ENCODE measurements around the gene SOD2. TPM values are rescaled to one million over a fixed set of nuclear protein-coding genes. Genes with fewer than 3 reads are reported as not detected.

The SOD2 gene
- total and polyA plus RNA-seq, 2 donors (not counting 3 experiments of a cell fraction or from before 2014, with no cell fraction given): 31.6 to 62.7 TPM

DNA sequence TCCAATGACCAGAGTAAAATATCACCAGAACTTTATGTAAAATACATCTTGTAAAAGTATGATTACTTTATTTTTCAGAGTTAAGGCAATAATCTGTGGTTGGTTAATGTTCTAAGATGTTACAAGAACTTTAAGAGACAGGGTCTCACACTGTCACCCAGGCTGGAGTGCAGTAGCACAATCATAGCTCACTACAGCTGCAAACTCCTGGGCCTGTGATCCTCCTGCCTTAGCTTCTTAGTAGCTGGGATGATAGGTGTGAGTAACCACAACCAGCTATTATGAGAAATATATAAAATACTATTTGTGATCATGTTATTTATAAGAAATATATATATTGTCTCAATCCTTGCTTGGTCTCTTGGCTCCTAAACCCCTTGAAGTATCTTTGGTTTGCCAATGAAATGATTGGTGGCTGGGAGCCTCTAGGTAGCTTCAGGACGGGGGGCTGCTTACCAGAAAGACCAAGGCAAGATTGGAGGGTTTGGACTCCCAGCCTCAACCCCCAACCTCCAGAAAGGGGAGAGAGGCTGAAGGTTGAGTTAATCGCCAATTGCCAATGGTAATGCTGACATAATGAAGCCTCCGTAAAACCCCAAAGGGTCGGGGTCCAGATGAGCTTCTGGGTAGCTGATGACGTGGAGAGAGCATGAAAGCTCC lies 15.4 kb downstream of the SOD2 start:
- Histone ChIP-seq H3K27ac (ENCODE audit: insufficient read depth, low read depth, low read length) (no peak overlapping the region), H4K20me1 (replicated peaks; ENCODE audit: control insufficient read depth, extremely low read depth, insufficient read depth, low read length) (no peaks in the 10 kb centered on the region), H3K36me3 (ENCODE audit: control insufficient read depth in 2 of 2, extremely low read depth in 1 of 2, insufficient read depth in 2 of 2, low read length in 2 of 2) (peaks cover 0 to 3% of the 10 kb centered on the region in 2 experiments), H3K4me2 (ENCODE audit: insufficient read depth, low read length) (no peak overlapping the region), H3K79me2 (ENCODE audit: control insufficient read depth, insufficient read depth, low read length) (no peaks in the 10 kb centered on the region), H3K9me3 (replicated peaks; ENCODE audit: control insufficient read depth, insufficient read depth, low read length) (no peaks in the 10 kb centered on the region), H3K27me3 (ENCODE audit: control insufficient read depth in 2 of 2, insufficient read depth in 2 of 2, low read length in 2 of 2) (no peaks in the 10 kb centered on the region), H3K4me3 (replicated peaks in 1 of 3; ENCODE audit: insufficient read depth in 1 of 3, low read depth in 1 of 3, low read length in 3 of 3) (no peak overlapping the region), H3K4me1 (ENCODE audit: control insufficient read depth, extremely low read depth, insufficient read depth, low read length) (peaks cover 18% of the 10 kb centered on the region), H2AFZ (ENCODE audit: low read depth, low read length) (no peak overlapping the region), H3K9me1 (replicated peaks; ENCODE audit: control insufficient read depth, extremely low read depth, insufficient read depth, low read length) (no peaks in the 10 kb centered on the region), H3K9ac (replicated peaks; ENCODE audit: extremely low read depth, insufficient read depth, low read length) (no peak overlapping the region)
- ChIA-PET POLR2A (no interaction called here), CTCF (no interaction called here)
- intact Hi-C loops (cut with micrococcal nuclease): no loop called here
- DNase-seq (ENCODE audit: low read depth, low spot score) (no peak), FAIRE-seq (no peak)
- TF ChIP-seq FOS (IDR thresholded peaks at IDR 0.05; ENCODE audit: borderline replicate concordance, insufficient read depth, low read length) (no peak), EZH2 (IDR thresholded peaks at IDR 0.05; ENCODE audit: borderline replicate concordance, low read depth, low read length, severe bottlenecking) (no peak), GATA2 (IDR thresholded peaks at IDR 0.05; ENCODE audit: insufficient read depth, insufficient read length, low read depth, low read length) (no peak), POLR2AphosphoS5 (IDR thresholded peaks at IDR 0.05; ENCODE audit: insufficient read depth, low read depth, low read length) (no peak), MYC (IDR thresholded peaks at IDR 0.05; ENCODE audit: low read depth, low read length) (no peak), POLR2A (IDR thresholded peaks at IDR 0.05; ENCODE audit: low read depth, low read length) (no peak), JUN (IDR thresholded peaks at IDR 0.05; ENCODE audit: borderline replicate concordance, insufficient read depth, insufficient read length, low read depth) (no peak)
- TF ChIP-seq, protein P1, sequence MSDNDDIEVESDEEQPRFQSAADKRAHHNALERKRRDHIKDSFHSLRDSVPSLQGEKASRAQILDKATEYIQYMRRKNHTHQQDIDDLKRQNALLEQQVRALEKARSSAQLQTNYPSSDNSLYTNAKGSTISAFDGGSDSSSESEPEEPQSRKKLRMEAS (IDR thresholded peaks at IDR 0.05; ENCODE audit: insufficient read depth, insufficient read length): no peak
- TF ChIP-seq, protein P2, sequence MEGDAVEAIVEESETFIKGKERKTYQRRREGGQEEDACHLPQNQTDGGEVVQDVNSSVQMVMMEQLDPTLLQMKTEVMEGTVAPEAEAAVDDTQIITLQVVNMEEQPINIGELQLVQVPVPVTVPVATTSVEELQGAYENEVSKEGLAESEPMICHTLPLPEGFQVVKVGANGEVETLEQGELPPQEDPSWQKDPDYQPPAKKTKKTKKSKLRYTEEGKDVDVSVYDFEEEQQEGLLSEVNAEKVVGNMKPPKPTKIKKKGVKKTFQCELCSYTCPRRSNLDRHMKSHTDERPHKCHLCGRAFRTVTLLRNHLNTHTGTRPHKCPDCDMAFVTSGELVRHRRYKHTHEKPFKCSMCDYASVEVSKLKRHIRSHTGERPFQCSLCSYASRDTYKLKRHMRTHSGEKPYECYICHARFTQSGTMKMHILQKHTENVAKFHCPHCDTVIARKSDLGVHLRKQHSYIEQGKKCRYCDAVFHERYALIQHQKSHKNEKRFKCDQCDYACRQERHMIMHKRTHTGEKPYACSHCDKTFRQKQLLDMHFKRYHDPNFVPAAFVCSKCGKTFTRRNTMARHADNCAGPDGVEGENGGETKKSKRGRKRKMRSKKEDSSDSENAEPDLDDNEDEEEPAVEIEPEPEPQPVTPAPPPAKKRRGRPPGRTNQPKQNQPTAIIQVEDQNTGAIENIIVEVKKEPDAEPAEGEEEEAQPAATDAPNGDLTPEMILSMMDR (IDR thresholded peaks at IDR 0.05; ENCODE audit: extremely low read depth in 1 of 2, insufficient read depth in 1 of 2, low read depth in 1 of 2, low read length in 2 of 2): no peak
- dilution Hi-C loops (cut with MboI; ENCODE audit: extremely low pct_ligation_motif_present, low sequenced_read_pairs): no loop called here
- BruUV-seq (replicated peaks): no TSS peak
